Measurements from ENCODE around the gene KIF6.

The KIF6 gene

DNA sequence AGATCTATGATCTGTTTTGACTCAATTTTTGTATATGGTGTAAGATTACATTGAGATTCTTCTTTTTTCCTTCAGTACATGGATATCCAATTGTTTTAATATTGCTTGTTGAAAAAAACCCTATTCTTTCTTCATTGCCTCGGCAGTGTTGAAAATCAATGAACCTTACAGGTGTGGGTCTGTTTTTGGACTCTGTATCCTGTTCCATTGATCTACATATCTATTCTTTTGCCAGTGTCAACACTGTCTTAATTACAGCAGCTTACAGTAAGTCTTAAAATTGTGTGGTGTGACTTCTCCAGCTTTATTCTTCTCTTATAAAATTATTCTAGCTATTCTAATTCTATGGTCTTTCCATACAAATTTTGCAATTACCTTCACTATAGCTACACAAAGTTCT lies 320.9 kb downstream of the KIF6 start:
- Histone ChIP-seq H3K36me3 (ENCODE audit: insufficient read depth, low read length) (no peaks in the 10 kb centered on the region), H3K27ac (ENCODE audit: low read length) (no peak overlapping the region), H3K4me3 (ENCODE audit: low read depth in 1 of 2, low read length in 2 of 2) (no peak overlapping the region), H3K27me3 (ENCODE audit: insufficient read depth, low read length, poor library complexity) (no peaks in the 10 kb centered on the region), H3K9me3 (ENCODE audit: insufficient read depth, low read length, severe bottlenecking) (no peaks in the 10 kb centered on the region), H2AFZ (ENCODE audit: low read depth, low read length) (no peak overlapping the region), H3K79me2 (ENCODE audit: insufficient read depth, low read length) (no peaks in the 10 kb centered on the region), H3K9ac (ENCODE audit: low read depth, low read length) (no peak overlapping the region), H3K4me2 (ENCODE audit: insufficient read depth, low read length) (no peak overlapping the region), H4K20me1 (ENCODE audit: insufficient read depth, low read length) (no peaks in the 10 kb centered on the region), H3K4me1 (ENCODE audit: insufficient read depth, low read length) (no peaks in the 10 kb centered on the region)
- DNase-seq (no peak), ATAC-seq (ENCODE audit: insufficient read depth, low read depth) (no peak)
- TF ChIP-seq, protein P1, sequence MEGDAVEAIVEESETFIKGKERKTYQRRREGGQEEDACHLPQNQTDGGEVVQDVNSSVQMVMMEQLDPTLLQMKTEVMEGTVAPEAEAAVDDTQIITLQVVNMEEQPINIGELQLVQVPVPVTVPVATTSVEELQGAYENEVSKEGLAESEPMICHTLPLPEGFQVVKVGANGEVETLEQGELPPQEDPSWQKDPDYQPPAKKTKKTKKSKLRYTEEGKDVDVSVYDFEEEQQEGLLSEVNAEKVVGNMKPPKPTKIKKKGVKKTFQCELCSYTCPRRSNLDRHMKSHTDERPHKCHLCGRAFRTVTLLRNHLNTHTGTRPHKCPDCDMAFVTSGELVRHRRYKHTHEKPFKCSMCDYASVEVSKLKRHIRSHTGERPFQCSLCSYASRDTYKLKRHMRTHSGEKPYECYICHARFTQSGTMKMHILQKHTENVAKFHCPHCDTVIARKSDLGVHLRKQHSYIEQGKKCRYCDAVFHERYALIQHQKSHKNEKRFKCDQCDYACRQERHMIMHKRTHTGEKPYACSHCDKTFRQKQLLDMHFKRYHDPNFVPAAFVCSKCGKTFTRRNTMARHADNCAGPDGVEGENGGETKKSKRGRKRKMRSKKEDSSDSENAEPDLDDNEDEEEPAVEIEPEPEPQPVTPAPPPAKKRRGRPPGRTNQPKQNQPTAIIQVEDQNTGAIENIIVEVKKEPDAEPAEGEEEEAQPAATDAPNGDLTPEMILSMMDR (IDR thresholded peaks at IDR 0.05; ENCODE audit: borderline replicate concordance, extremely low read depth, low read length, poor library complexity, severe bottlenecking) = no peak
- TF ChIP-seq EZH2 (IDR thresholded peaks at IDR 0.05; ENCODE audit: borderline replicate concordance, low read depth, low read length, severe bottlenecking) = no peak

DNA sequence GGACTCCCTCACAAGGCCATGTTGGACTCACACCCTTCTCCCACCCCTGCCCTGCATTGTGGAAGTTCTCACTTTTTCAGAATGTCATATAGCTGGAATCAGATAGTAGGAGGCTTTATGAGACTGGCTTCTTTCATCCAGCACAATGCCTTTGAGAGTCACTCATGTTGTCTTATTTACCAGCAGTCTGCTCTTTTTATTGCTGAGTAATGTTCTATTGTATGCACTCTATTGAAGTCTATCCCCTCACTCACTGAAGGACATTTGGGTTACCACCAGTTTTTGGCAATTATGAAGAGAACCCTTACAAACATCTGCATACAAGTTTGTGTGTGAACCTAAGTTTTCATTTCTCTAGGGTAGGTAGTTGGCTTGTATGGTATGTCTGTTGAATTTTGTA lies 321.9 kb downstream of the KIF6 start:
- no peaks in the 10 kb centered on the region for H4K20me1 ChIP-seq (ENCODE audit: insufficient read depth, low read length)
- TF ChIP-seq, protein P1 (IDR thresholded peaks at IDR 0.05; ENCODE audit: borderline replicate concordance, extremely low read depth, low read length, poor library complexity, severe bottlenecking) = no peak
- TF ChIP-seq EZH2 (IDR thresholded peaks at IDR 0.05; ENCODE audit: borderline replicate concordance, low read depth, low read length, severe bottlenecking) = no peak
- H3K27ac ChIP-seq (ENCODE audit: low read length) = no peak overlapping the region
- no peak overlapping the region for H3K4me2 ChIP-seq (ENCODE audit: insufficient read depth, low read length)
- no peaks in the 10 kb centered on the region for H3K27me3 ChIP-seq (ENCODE audit: insufficient read depth, low read length, poor library complexity)
- ATAC-seq (ENCODE audit: insufficient read depth, low read depth) = no peak
- H3K4me1 ChIP-seq (ENCODE audit: insufficient read depth, low read length) = no peaks in the 10 kb centered on the region
- no peaks in the 10 kb centered on the region for H3K36me3 ChIP-seq (ENCODE audit: insufficient read depth, low read length)
- H3K9ac ChIP-seq (ENCODE audit: low read depth, low read length) = no peak overlapping the region
- no peak overlapping the region for H2AFZ ChIP-seq (ENCODE audit: low read depth, low read length)
- H3K79me2 ChIP-seq (ENCODE audit: insufficient read depth, low read length) = no peaks in the 10 kb centered on the region
- no peaks in the 10 kb centered on the region for H3K9me3 ChIP-seq (ENCODE audit: insufficient read depth, low read length, severe bottlenecking)
- no peak overlapping the region for H3K4me3 ChIP-seq (ENCODE audit: low read depth in 1 of 2, low read length in 2 of 2)
- DNase-seq = no peak

DNA sequence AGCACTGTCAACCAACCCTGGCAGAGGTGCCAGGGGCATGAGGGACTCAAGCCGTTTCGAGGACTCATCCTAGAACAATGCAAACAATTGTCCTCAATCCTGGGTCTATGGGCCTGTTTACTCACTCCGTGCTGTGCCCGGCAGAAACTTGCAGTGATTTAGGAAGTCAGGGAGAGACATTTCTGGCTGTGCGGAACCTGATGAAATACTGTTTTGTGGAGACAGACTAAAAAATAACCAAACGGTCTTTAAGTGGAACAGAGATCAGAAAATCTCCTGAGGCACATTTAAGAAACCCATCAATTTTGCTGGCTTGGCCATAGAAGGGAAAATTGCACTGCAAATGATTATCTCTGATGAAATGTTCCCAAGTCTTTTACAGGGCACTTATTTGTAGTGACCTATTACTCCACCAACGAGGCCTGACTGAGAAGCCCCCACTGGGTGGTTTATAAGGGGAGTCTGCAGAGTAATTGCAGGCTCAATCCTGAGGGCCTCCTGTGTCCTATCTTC lies 322.9 kb downstream of the KIF6 start:
- no peak for ATAC-seq (ENCODE audit: insufficient read depth, low read depth)
- no peaks in the 10 kb centered on the region for H4K20me1 ChIP-seq (ENCODE audit: insufficient read depth, low read length)
- no peak overlapping the region for H2AFZ ChIP-seq (ENCODE audit: low read depth, low read length)
- no peaks in the 10 kb centered on the region for H3K36me3 ChIP-seq (ENCODE audit: insufficient read depth, low read length)
- H3K4me3 ChIP-seq (ENCODE audit: low read depth in 1 of 2, low read length in 2 of 2) = no peak overlapping the region
- no peaks in the 10 kb centered on the region for H3K4me1 ChIP-seq (ENCODE audit: insufficient read depth, low read length)
- H3K27ac ChIP-seq (ENCODE audit: low read length) = no peak overlapping the region
- no peak overlapping the region for H3K4me2 ChIP-seq (ENCODE audit: insufficient read depth, low read length)
- no peak overlapping the region for H3K9ac ChIP-seq (ENCODE audit: low read depth, low read length)
- no peaks in the 10 kb centered on the region for H3K27me3 ChIP-seq (ENCODE audit: insufficient read depth, low read length, poor library complexity)
- no peak for TF ChIP-seq EZH2 (IDR thresholded peaks at IDR 0.05; ENCODE audit: borderline replicate concordance, low read depth, low read length, severe bottlenecking)
- TF ChIP-seq, protein P1 (IDR thresholded peaks at IDR 0.05; ENCODE audit: borderline replicate concordance, extremely low read depth, low read length, poor library complexity, severe bottlenecking) = no peak
- no peaks in the 10 kb centered on the region for H3K79me2 ChIP-seq (ENCODE audit: insufficient read depth, low read length)
- H3K9me3 ChIP-seq (ENCODE audit: insufficient read depth, low read length, severe bottlenecking) = no peaks in the 10 kb centered on the region
- DNase-seq = no peak

DNA sequence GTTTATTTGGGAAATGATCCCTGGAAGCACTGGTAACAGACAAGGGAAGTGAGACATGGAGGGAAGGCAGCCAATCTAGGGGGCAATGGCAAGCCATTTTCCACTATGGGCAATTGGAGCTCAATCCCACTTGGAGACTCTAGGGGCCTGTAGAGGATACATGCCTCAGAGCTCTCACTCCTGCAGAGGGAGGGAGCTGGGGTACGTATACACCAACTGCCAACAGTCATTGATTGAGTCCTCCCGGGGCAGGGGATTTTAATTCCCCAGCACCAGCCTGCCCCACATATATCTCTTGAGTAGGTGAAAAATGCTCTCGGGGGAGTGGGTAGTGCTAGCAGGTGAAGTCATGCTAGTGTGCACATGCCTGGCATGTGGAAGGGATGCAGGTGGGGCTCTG lies 323.8 kb downstream of the KIF6 start:
- no peaks in the 10 kb centered on the region for H4K20me1 ChIP-seq (ENCODE audit: insufficient read depth, low read length)
- no peaks in the 10 kb centered on the region for H3K36me3 ChIP-seq (ENCODE audit: insufficient read depth, low read length)
- H3K9ac ChIP-seq (ENCODE audit: low read depth, low read length) = no peak overlapping the region
- no peaks in the 10 kb centered on the region for H3K27me3 ChIP-seq (ENCODE audit: insufficient read depth, low read length, poor library complexity)
- no peak overlapping the region for H3K4me2 ChIP-seq (ENCODE audit: insufficient read depth, low read length)
- H2AFZ ChIP-seq (ENCODE audit: low read depth, low read length) = no peak overlapping the region
- H3K79me2 ChIP-seq (ENCODE audit: insufficient read depth, low read length) = no peaks in the 10 kb centered on the region
- H3K4me1 ChIP-seq (ENCODE audit: insufficient read depth, low read length) = no peaks in the 10 kb centered on the region
- H3K9me3 ChIP-seq (ENCODE audit: insufficient read depth, low read length, severe bottlenecking) = no peaks in the 10 kb centered on the region
- ATAC-seq (ENCODE audit: insufficient read depth, low read depth) = no peak
- no peak for TF ChIP-seq EZH2 (IDR thresholded peaks at IDR 0.05; ENCODE audit: borderline replicate concordance, low read depth, low read length, severe bottlenecking)
- TF ChIP-seq, protein P1 (IDR thresholded peaks at IDR 0.05; ENCODE audit: borderline replicate concordance, extremely low read depth, low read length, poor library complexity, severe bottlenecking) = no peak
- no peak for DNase-seq
- H3K27ac ChIP-seq (ENCODE audit: low read length) = no peak overlapping the region
- H3K4me3 ChIP-seq (ENCODE audit: low read depth in 1 of 2, low read length in 2 of 2) = no peak overlapping the region
